DND-41 (cell line): ENCODE results near the gene RGS1.

Source experiments
- CTCF ChIP-seq: IDR thresholded peaks from 2 replicates; pipeline ENCODE4 v1.5.1; 2012; ENCODE audit warnings: borderline replicate concordance, low read length, moderate library complexity, mild to moderate bottlenecking; ENCODE audit not compliant: poor library complexity, severe bottlenecking; ENCODE audit errors: extremely low read depth
- EZH2 ChIP-seq: IDR thresholded peaks from 3 replicates; pipeline ENCODE4 v1.6.1; 2012; ENCODE audit warnings: borderline replicate concordance, low read depth, mild to moderate bottlenecking, moderate library complexity, low read length, inconsistent platforms; ENCODE audit not compliant: severe bottlenecking

GRCh38 chr1:192626366-192627179 is 51.0 kb downstream of the RGS1 start:
- no peak for TF ChIP-seq CTCF
- no peak for TF ChIP-seq EZH2
